RWPE2 (cell line): ENCODE data around the gene HOXD3.
A peak's percentile ranks its signal among the peaks of the same experiment; 100 is the strongest.

Experiments used
- ATAC-seq: fragments of 200-7000 bp; cut with Tn5 transposase; 3 replicates; pipeline ENCODE4 v1.9.1; 2021; ENCODE audit warnings: low read depth
- DNase-seq: peaks from one replicate; pipeline ENCODE4 v3.0.0-alpha.2; 2020; ENCODE audit warnings: low spot score
- H3K27ac ChIP-seq: fragments of 450-650 bp; 2 replicates; pipeline ENCODE4 v1.5.1; 2017; ENCODE audit warnings: mild to moderate bottlenecking; ENCODE audit not compliant: poor library complexity, severe bottlenecking
- H3K27me3 ChIP-seq: fragments of 250-450 bp; sonication (Bioruptor Pico); 2 replicates; pipeline ENCODE4 v1.5.1; 2021; ENCODE audit warnings: mild to moderate bottlenecking, moderate library complexity; ENCODE audit not compliant: insufficient read depth, poor library complexity, severe bottlenecking
- H3K36me3 ChIP-seq: fragments of 250-450 bp; sonication (Bioruptor Pico); 2 replicates; pipeline ENCODE4 v1.5.1; 2020; ENCODE audit warnings: low read depth, mild to moderate bottlenecking, moderate library complexity
- H3K4me1 ChIP-seq: fragments of 250-450 bp; sonication (Bioruptor Pico); 2 replicates; pipeline ENCODE4 v1.5.1; 2021; ENCODE audit warnings: mild to moderate bottlenecking, moderate library complexity; ENCODE audit not compliant: insufficient read depth, poor library complexity, severe bottlenecking
- H3K4me3 ChIP-seq: fragments of 250-450 bp; sonication (Bioruptor Pico); 2 replicates; pipeline ENCODE4 v1.5.1; 2021; ENCODE audit warnings: mild to moderate bottlenecking, moderate library complexity; ENCODE audit not compliant: severe bottlenecking
- H3K9me3 ChIP-seq: fragments of 250-450 bp; sonication (Bioruptor Pico); 2 replicates; pipeline ENCODE4 v1.5.1; 2021; ENCODE audit warnings: mild to moderate bottlenecking, moderate library complexity; ENCODE audit not compliant: severe bottlenecking
- TF ChIP-seq, protein P1 (sequence below): fragments of 450-650 bp; IDR thresholded peaks from one replicate; pipeline ENCODE4 v1.5.1; 2017; ENCODE audit warnings: mild to moderate bottlenecking, moderate library complexity; ENCODE audit not compliant: poor library complexity, severe bottlenecking

HOXD3 gene

DNA sequence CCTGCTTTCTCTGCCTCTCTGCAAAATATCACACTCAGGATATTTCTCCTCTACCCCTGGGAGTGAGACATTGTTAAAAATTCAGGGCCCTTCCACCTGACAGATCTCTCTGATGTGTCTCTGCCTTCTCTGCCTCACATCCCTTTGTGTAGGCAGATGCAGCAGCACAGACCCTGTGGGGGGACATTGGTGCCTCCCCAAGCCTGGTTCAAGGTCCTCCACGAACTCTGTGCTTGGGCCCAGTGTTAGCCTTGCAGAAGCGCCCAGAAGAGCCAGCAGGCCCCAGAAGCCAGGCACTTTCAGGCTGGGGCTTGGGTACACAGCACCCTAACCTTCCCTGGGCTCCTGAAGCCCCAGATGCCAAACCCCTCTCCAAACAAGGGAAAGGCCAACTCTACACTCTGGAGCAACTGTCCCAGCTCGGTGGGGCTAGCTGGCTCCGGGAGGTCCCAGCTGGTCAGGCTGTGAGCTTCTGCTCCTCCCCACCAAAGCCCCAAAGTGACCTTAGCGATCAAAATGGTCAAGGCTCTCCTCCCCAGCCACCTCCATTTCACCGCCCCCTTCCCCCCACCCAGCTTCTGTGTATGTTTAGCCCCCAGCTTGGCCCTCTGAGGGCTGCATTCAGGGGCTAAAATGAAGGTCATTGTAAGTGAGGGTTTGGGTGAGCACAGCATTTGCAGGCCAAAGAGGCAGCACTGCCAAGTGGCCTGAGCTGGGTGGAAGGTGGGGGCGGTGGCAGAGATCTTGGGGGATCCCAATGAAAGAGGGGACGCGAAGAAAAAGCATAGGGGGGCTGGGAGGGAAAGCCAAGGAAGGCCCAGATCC is 31.9 kb upstream of the HOXD3 start:
- TF ChIP-seq, protein P1, sequence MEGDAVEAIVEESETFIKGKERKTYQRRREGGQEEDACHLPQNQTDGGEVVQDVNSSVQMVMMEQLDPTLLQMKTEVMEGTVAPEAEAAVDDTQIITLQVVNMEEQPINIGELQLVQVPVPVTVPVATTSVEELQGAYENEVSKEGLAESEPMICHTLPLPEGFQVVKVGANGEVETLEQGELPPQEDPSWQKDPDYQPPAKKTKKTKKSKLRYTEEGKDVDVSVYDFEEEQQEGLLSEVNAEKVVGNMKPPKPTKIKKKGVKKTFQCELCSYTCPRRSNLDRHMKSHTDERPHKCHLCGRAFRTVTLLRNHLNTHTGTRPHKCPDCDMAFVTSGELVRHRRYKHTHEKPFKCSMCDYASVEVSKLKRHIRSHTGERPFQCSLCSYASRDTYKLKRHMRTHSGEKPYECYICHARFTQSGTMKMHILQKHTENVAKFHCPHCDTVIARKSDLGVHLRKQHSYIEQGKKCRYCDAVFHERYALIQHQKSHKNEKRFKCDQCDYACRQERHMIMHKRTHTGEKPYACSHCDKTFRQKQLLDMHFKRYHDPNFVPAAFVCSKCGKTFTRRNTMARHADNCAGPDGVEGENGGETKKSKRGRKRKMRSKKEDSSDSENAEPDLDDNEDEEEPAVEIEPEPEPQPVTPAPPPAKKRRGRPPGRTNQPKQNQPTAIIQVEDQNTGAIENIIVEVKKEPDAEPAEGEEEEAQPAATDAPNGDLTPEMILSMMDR = no peak
- ATAC-seq (no peak), DNase-seq (no peak)
- H3K36me3 ChIP-seq = peaks cover 8% of the 10 kb centered on the region
- peaks cover 5% of the 10 kb centered on the region for H3K4me1 ChIP-seq
- no peaks in the 10 kb centered on the region for H3K9me3 ChIP-seq
- H3K27me3 ChIP-seq = no peaks in the 10 kb centered on the region
- no peak overlapping the region for H3K27ac ChIP-seq
- H3K4me3 ChIP-seq = no peak overlapping the region

DNA sequence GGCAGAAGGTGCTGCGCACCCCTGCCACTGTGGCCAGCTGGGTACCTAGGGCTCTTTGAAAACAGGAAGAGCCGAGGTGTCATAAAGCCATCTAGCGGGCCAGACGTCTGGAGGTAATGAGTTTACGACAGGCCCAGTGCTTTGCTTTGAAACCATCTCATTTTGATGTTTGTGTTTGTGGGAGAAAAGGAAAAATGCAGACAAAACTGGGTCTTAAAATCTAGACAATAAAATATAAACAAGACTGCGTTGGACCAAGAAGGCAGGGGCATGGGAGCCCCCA is 31.4 kb upstream of the HOXD3 start:
- peaks cover 5% of the 10 kb centered on the region for H3K4me1 ChIP-seq

DNA sequence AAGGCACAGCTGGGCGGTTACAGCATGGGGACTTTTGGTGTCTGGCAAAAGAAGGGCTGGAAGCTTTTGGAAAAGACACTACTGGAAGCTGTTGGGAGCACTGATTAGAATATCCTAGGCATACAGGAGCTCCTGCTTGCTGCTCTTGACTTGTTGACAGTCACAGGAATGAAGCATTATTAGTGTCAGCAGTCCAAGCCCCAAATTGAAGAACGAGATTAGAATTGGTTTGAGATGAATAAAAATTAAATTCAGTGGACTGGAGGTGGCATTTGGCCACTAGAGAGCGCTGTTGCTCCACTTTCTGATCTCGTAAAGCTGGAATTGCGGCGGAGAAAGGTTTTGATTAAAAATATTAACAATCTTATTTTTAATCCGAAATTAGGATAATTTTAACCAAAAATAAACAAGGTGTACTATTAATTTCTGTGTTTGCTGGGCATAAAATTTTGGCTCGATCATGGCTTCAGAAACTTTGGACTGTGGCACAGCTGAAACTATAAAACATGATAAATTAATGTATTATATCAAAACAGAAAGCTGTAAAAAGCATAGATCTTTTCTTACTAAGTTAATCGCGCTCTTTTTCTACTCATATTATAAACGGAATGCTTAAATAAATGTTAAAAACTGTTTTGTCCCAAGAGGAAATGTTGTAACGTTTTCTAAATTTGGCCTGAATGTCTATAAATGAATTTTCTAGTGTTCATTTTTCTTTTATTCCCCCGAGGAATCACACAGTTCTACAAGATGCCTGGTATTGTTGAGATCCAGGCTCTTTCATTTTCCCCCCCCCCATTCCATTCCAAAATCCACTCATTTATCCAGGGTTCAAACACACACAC is 30.0 kb upstream of the HOXD3 start:
- Histone ChIP-seq H3K36me3 (peaks cover 8% of the 10 kb centered on the region), H3K27me3 (no peaks in the 10 kb centered on the region), H3K4me3 (no peak overlapping the region), H3K9me3 (no peaks in the 10 kb centered on the region), H3K27ac (no peak overlapping the region), H3K4me1 (peaks cover 5% of the 10 kb centered on the region)
- no peak for DNase-seq
- TF ChIP-seq, protein P1 = peak; percentile 94
- ATAC-seq = peak; percentile 13; the same call in 1 of the 3 replicates

More for the DNA sequence above, 31.4 kb upstream of the HOXD3 start:
- ATAC-seq (no peak), DNase-seq (no peak)
- H3K4me3 ChIP-seq = no peak overlapping the region
- no peak overlapping the region for H3K27ac ChIP-seq
- H3K9me3 ChIP-seq = no peaks in the 10 kb centered on the region
- H3K36me3 ChIP-seq = peaks cover 8% of the 10 kb centered on the region
- H3K27me3 ChIP-seq = no peaks in the 10 kb centered on the region
- TF ChIP-seq, protein P1 = no peak

DNA sequence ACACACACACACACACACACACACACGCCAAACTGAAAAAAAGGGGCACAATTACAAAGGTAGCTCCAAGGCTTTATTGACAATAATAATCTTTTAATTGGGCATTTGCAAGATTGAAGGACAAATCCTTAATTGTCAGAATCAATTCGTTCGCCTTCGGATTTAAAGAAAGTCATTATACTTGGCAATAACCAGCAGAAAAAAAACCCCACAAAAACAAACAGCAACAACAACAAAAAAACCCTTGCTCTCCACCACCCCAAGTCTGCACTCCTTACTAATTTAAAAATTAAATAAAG is 29.4 kb upstream of the HOXD3 start:
- H3K27ac ChIP-seq = no peak overlapping the region
- H3K4me1 ChIP-seq = peaks cover 5% of the 10 kb centered on the region
- H3K36me3 ChIP-seq = peaks cover 8% of the 10 kb centered on the region
- no peak overlapping the region for H3K4me3 ChIP-seq
- H3K27me3 ChIP-seq = no peaks in the 10 kb centered on the region
- TF ChIP-seq, protein P1 = no peak
- no peak for ATAC-seq
- DNase-seq = no peak
- no peaks in the 10 kb centered on the region for H3K9me3 ChIP-seq
